ENCODE results near the gene NSG1.

DNA sequence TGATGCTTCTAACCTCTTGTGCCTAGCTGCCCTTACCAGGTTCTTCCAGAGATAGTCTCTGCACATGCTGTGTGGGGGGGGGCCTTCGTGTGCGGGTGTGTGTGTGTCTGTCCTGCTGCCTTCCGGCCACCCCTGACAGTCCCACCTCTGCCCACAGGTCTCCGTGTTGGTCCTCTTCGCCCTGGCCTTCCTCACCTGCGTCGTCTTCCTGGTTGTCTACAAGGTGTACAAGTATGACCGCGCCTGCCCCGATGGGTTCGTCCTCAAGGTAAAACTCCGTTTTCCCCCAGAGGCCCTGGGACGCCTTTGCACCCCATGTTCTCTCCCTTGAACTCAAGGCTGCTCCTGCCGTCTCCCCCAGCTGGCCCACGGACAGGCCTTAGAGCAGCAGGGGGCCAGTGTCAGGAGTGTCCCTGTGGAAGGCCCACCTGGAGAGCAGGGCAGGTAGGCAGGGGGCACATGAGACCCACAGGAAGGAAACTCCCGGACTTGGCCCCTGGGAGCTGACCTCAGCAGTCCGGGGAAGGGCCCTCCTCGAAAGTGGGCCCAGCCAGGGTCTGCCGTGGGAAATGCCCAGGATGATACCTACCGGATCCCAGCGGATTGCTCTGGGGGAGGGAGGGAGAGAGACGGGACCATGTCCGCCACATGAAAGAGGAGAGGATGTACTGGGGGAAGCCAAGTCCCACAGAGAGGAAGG, 22.7 kb downstream of the NSG1 start:
- TF ChIP-seq POLR2AphosphoS5 (IDR thresholded peaks at IDR 0.05; ENCODE audit: low read depth, low read length) (no peak), SPI1 (IDR thresholded peaks at IDR 0.05; ENCODE audit: low read depth, low read length) (no peak), POLR2A (IDR thresholded peaks at IDR 0.05; ENCODE audit: low read depth, low read length) (no peak)

All from GM12891 (cell line).